ENCODE results near the gene PIGX.

The PIGX gene

GRCh38 chr3:196711838-196712513, at the start of gene PIGX, which contains the start of gene CEP19:
Gene PIGX (plus strand): TSS chr3:196712377.
Gene CEP19 (minus strand): TSS chr3:196712250. CDS start chr3:196708657, 3,593 bp downstream.
- no peak for TF ChIP-seq CTCF (IDR thresholded peaks at IDR 0.05; ENCODE audit: borderline replicate concordance, insufficient read depth, low read depth, low read length)
- H3K4me3 ChIP-seq (ENCODE audit: low read depth, low read length) = peak within 1 kb of the TSS; percentile 83

GRCh38 chr3:196662711-196663571, 49.2 kb upstream of the PIGX start:
- H3K4me3 ChIP-seq (ENCODE audit: low read depth, low read length) = no peak overlapping the region
- TF ChIP-seq CTCF (IDR thresholded peaks at IDR 0.05; ENCODE audit: borderline replicate concordance, insufficient read depth, low read depth, low read length) = no peak

GRCh38 chr3:196666001-196666867, 45.9 kb upstream of the PIGX start:
- no peak overlapping the region for H3K4me3 ChIP-seq (ENCODE audit: low read depth, low read length)
- no peak for TF ChIP-seq CTCF (IDR thresholded peaks at IDR 0.05; ENCODE audit: borderline replicate concordance, insufficient read depth, low read depth, low read length)

GRCh38 chr3:196667056-196667825, 44.9 kb upstream of the PIGX start:
- H3K4me3 ChIP-seq (ENCODE audit: low read depth, low read length) = no peak overlapping the region
- no peak for TF ChIP-seq CTCF (IDR thresholded peaks at IDR 0.05; ENCODE audit: borderline replicate concordance, insufficient read depth, low read depth, low read length)

- no peak for TF ChIP-seq CTCF (IDR thresholded peaks at IDR 0.05; ENCODE audit: borderline replicate concordance, insufficient read depth, low read depth, low read length)
- no peak overlapping the region for H3K4me3 ChIP-seq (ENCODE audit: low read depth, low read length)
Measured at GRCh38 chr3:196670339-196670738, 41.8 kb upstream of the PIGX start.

GRCh38 chr3:196673632-196674031, 38.5 kb upstream of the PIGX start:
- TF ChIP-seq CTCF (IDR thresholded peaks at IDR 0.05; ENCODE audit: borderline replicate concordance, insufficient read depth, low read depth, low read length) = no peak
- no peak overlapping the region for H3K4me3 ChIP-seq (ENCODE audit: low read depth, low read length)
